MV-4-11 (cell line): ENCODE results near the gene WASF2.
"Not testable (repeated sequence)": the region's sequence is repeated elsewhere in the genome, so short reads cannot be mapped to it uniquely, and the experiment has no call there.

ENCODE experiments used
- DNase-seq: peaks from one replicate; lab custom pipeline; 2025; lab: John Stamatoyannopoulos, UW

Gene WASF2

DNA sequence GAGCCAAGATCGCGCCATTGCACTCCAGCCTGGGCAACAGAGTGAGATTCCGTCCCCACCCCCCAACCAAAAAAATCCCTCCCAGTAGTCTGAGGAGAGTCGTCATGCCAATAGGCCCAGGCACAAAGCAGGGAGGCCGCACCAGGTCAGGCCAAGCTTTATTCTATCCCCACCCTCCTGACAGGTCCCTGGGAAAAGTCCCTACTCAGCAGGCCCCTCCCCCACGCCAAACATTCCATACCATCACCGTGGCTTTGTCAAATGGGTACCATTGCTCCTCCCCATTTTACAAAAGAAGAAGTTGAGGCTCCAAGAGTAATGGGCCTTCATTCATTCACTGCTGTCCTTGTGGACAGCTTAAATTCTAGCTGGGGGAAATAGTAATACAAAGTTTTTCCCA is 92.2 kb downstream of the WASF2 start:
- no peak for DNase-seq

DNA sequence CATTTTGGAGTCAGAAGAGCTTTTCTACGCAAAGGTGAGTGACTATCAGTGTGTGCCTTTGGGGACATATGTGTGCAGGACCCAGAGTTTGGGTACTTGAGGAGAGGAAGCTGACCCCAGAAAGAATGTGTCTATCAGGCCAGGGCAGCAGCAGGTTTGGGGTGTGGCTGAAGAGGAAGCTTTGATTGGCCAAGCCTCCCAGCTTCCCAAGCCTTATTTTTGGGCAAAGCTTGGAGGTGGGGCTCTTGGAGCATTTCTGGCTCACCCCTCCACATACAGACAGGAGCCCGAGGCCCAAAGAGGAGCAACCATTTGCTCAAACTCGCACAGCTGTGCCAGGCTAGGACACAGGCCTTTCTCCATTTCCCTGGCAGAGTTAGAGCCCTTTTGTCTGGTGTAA is 92.9 kb downstream of the WASF2 start:
- no peak for DNase-seq

DNA sequence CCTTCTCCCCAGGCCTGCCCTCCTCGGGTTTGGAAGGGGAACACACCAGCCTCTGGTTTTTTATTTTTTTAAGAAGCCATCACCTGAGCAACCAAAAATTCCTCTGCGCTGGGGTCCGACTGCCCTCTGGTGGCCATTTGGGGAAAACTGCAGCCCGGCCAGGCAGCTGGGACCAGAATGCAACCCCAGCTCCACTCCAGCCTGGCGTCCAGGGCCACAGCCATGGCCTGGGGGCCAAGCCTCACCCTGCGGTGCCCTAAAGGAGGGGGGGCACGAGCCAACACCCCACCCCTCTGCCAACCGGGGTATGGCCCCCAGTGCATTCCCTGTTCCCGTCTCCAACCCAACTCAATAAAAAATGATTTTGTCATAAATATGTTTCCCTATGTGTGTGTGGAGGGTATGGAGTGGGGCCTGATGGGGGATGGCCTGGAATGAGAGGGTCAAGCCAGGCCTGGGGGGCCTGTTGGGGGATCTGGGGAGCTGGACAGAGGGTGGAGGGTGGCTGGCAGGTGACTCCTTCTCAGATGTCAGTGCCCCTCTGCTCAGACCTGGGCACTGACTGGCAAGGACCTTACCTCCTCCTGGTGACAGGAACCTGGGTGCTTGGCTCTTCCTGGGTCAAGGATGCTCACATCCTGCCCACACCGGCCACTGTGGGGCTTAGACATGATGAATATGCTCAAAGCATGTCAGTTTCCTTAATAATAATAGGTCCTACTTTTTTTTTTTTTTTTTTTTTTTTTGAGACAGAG is 94.3 kb downstream of the WASF2 start:
- DNase-seq, result peak; percentile 68

DNA sequence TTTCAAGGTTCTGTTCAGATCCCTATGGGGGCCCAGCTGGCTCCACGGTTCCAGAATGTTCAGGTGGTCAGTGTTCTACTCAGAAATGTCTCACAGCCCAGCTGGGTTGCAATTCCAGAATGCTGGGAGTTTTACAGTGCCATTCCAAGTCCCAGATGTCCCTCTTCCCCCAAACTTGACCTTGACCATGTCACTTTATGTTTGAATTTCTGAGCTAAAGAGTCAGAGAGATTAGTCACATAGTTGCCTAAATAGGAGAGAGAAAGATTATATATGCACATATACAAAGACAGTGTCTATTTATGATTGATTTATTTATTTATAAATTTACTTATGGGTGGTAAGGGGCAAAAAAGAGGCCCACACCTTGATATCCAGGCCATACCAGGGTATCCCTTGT is 95.0 kb downstream of the WASF2 start:
- no peak for DNase-seq

DNA sequence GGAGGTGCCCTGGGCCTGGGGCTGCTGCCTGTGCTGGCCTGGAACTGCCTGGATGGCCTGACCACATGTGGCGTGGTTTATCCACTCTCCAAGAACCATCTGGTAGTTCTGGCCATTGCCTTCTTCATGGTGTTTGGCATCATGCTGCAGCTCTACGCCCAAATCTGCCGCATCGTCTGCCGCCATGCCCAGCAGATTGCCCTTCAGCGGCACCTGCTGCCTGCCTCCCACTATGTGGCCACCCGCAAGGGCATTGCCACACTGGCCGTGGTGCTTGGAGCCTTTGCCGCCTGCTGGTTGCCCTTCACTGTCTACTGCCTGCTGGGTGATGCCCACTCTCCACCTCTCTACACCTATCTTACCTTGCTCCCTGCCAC is 95.7 kb downstream of the WASF2 start:
- no peak for DNase-seq

DNA sequence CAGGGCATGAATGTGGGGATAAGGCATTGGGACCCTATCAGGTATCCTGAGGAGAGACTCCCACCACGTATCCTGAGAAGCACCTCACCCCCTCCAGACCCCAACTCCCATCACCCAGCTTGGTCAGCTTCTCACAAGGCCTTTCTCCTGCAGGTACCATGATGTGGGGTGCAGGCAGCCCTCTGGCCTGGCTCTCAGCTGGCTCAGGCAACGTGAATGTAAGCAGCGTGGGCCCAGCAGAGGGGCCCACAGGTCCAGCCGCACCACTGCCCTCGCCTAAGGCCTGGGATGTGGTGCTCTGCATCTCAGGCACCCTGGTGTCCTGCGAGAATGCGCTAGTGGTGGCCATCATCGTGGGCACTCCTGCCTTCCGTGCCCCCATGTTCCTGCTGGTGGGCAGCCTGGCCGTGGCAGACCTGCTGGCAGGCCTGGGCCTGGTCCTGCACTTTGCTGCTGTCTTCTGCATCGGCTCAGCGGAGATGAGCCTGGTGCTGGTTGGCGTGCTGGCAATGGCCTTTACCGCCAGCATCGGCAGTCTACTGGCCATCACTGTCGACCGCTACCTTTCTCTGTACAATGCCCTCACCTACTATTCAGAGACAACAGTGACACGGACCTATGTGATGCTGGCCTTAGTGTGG is 96.2 kb downstream of the WASF2 start:
- DNase-seq, result no peak

DNA sequence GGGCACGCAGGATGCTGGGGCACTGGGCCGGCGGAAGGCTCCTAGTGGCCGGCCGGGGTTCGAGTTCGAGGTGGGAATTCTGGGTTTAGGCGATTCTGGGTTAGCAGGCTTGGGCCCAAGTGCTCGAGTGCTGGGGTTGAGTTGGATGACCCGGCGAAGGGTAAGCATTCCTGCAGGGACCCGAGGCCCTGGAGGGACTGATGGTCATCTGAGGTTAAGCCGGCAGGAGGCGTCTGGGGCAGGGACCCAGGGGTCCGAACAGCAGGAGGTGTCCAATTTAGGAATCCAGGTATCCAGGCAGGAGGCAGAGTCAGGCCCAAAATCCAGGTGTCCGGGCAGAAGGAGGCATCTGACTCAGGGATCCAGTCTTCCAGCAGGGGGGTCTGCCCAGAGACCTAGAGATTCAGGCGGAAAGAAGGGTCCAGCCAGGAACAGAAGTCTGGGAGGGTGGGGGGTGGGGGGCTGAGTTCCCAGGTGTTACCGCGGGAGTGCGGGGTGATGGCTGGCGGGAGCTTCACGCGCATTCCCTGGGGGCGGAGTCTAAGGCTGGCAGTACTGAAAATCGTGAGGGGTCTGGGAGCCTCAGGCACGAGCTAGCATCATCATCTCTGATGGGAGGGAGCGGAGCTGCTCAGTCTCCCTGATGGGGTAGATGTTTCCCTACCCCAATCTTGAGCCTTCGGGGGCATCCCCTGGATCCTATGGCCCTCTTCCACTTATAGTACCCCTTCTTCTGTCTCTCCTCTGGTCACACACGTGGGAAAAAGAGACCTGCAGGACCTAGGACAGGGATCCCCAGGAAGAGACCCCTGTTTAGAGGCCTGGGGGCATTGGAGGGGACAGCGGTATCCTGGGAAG is 97.0 kb downstream of the WASF2 start:
- no peak for DNase-seq

DNA sequence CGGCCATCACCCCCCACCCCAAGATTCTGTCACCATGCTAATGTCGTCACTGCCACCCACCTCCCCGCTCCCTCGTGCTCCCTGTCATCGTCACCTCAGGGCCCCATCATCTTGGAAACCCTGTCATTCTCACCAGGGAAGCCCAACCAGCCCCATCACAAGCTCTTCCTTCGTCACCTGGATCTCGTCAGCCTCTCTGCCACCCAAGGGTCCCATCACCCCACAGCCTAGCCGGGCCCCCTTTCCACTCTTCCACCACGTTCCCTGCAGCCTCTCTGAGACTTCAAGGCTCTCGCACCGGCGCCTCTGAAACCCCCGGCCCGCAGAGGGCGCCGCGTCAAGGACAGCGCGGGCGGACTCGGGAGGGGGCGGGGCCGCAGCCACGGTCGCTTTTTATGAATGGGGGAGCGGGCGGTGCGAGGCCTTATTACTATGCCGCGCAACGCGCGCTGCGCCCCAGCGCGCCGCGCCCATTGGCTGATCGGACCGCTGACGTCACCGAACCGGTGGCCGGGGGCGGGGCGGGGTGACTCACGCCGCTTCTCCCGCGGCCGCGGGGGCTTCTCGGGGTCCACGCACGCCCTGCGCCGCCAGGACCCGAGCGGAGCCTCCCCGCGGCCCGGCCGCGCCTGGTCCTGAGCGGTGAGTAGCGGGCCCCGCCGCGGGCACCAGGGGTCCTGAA is 97.7 kb downstream of the WASF2 start, which contains the start of gene GPR3:
Gene GPR3 (plus strand): TSS at position 527 of the 682 bp plus-strand sequence. CDS start 1,177 bp downstream, outside the sequence.
- DNase-seq, result peak; percentile 86

DNA sequence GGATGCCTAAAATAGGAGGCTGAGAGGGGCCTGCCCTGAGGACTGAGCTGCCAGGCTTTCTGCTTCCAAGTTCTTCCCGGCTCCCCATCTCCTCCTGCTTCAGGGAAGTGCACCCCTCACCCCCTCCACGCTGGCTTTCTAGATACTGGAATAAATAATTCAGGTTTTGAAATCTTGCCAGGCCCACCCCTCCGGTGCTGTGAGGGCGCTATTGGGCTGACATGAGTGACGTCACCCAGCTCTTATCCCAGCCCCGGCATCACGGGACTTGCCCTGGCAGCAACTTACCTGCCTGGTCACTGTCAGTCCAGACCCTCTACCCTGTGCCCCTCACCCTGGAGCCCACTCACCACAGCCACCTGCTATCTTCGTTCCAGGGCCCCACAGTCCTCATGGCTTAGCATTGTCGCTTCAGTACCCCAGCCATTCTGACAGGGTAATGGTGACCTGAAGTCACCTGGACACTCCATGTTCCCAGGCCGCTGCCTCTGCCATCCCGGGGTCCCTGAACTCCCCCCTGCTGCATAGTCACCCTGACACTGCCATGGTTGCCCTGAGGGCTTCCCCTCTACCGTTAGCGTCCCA is 98.4 kb downstream of the WASF2 start:
- no peak for DNase-seq

DNA sequence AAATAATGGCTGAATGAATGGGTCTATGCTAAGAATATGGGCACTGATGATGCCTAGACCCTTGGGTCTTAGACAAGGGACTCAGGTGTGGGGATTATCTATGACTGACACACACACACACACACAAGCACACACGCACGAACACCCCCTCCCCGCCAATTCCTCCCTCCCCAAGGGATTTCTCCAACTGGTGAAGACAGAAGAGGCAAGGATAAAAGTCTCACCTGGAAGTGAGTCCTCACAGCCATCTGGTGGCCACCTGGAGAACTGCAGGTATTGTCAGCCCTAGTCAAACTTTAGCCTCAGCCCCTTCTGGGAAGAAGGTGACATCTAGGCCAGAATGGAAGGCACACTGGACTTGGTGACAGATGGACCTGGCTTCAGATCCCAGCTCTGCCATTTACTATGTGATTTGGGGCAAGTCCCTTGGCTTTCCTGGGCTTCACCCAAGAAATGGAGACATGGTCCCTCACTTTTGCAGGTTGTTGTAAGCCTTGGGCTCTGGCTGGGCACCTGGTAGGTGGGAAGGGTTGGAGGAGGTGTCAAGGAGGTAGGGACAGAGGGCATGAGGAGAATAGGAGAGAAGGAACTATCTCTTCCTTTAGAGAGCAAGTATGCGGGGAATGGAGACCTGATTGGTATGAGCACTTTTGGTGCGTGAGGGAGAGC is 101.5 kb downstream of the WASF2 start:
- DNase-seq, result no peak

DNA sequence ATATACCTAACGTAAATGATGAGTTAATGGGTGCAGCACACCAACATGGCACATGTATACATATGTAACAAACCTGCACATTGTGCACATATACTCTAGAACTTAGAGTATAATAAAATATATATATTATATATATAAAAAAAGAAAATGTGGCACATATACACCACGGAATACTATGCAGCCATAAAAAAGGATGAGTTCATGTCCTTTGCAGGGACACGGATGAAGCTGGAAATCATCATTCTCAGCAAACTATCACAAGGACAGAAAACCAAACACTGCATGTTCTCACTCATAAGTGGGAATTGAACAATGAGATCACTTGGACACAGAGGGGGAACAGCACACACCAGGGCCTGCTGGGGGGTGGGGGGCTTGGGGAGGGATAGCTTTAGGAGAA is 105.2 kb downstream of the WASF2 start:
- not testable (repeated sequence) for DNase-seq

DNA sequence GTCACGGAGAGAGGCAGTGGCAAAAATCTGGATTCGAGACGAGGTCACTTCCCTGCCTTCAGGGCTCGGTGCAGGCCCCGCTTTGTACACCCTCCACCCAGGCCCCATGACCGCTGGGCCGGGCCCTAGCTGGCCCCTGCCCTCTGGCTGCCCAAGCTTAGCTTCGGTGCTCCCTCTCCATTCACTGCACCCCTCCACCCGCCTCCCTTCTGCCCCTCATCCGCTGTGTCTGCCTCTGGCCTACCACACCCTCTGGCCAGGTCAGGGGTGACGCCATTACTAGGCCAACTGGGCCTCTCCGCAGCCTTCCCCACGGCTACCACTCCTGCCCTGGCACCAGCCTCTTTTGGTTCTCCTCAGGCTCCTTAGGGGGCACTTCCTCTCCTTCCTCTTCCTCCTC is 106.3 kb downstream of the WASF2 start:
- no peak for DNase-seq

DNA sequence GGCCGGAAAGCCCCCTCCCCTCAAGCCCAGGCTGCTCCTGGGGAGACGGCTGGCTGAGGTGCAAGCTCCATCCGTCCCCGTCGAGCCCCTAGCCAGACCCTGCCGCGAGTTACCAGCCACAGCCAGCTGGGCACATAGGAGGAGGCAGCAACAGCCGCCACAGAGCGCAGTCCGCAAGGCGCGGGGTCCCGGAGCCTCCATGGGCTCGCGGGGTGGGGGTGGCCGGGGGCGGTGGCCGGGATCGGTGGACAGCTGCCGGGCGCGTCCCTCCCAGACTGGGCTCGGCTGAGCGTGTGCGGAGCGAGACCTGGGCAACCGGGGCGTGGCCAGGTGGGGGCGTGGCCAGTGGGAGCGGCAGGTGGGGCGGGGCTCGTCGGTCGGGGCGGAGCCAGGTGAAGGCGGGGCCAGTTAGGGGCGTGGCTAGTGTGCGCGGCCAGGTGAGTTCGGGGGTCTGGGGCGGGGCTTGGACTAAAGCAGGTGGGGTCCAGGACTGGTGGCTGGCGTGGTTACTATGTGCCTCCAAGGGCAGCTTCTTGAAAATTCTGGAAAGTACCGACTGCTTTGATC is 106.8 kb downstream of the WASF2 start, which contains the start of gene CD164L2:
Gene CD164L2 (minus strand): TSS at position 295 of the 567 bp plus-strand sequence. CDS start 94 bp downstream, at position 201.
- no peak for DNase-seq

DNA sequence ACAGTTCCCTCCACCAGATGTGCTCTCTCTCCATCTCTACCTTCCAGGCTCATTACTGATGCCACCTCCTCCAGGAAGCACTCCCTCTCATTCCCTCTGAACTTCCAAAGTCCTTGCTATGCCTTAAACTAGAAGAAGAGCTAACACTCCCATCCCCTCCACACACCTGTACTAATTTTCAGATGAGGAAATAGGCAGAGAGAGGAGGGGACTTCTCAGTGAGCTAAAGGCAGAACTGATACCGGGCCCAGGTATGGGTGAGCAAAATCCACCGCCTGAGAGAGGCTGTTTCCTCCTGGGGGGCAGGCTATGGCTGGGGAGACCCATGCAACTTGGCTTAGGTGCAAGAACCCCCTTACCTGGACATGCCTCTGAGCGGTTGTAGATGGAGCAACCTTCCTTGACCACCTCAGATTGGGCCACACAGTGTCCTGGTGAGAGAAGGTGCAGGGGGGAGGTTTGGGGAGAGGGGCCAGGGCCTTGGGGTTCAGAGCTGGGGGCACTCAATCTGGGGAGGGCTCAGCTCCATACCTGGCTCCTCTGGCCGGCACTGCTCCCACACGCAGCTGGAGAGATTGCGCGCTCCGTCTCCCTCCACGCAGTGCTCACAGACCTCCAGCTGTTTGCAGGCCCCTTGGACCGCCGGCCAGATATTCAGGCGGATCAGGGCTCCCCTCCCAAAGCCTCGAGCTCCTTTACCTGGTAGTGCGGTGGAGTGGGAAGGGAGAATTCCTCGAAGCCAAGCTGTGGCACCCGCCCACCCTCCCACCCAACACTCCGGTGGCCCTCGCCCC is 107.8 kb downstream of the WASF2 start:
- DNase-seq, result no peak

DNA sequence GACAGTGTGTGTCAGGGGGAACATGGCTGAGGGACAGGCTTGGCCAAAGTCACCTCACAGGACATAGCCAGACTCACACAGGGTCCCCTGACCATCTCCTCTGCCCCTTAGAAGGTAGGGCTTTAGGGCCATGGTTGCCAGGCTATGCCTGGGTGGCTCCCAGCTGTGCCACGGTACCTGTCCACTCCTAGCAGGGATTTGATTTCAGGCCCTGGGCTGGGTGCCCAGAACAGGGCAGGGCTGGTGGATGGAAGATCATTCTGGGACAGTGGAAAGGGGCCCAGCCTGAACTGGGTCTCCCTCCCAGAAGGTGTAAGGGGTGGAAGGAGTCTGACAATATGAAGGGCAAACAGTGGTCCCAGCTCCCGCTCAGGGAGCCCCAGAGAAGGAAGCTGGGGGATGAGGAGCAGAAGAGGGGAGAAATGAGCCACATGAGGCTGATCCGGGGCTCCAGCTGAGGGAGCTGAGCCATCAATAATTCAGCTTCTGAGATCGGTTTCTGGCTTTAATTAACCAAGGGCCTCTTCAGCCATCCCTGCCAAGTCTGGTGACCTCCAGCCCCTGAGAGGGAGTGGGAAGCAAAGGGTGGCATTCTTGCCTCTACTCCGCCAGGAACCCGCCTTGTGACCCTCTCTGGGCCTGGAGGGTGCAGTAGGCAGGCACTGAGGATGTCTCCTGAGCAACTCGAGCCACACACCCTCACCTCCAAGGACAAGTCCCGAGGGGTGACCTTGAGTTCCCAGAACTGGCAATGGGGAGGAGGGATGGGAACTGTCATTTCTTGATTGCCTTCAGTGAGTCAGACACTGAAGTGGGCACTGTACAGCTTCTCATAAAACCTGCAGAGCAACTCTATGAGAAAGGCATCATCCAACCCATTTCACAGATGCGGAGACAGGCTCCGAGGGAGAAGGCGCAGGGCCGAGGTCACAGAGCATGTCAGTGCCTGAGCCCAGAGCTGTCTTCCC is 108.9 kb downstream of the WASF2 start:
- DNase-seq, result no peak

DNA sequence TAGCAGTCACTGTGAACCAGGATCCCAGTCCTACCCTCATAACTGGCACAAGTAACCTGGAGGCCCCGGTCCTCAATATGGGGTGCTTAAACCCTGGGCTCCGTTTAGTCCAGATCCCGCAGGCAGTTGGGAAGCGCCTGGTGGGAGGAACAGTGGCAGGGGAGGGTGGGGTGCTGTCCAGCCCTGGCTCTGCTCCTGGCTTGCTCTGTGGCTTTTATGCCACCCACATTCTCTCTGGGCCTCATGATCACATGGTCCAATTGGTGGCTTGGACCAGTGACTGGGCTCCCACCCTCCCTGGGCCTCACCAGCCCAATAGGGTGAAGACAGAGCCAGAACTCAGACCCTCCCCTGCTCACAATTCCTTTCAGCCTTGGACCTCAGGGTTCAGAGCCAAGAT is 109.7 kb downstream of the WASF2 start:
- DNase-seq, result no peak

DNA sequence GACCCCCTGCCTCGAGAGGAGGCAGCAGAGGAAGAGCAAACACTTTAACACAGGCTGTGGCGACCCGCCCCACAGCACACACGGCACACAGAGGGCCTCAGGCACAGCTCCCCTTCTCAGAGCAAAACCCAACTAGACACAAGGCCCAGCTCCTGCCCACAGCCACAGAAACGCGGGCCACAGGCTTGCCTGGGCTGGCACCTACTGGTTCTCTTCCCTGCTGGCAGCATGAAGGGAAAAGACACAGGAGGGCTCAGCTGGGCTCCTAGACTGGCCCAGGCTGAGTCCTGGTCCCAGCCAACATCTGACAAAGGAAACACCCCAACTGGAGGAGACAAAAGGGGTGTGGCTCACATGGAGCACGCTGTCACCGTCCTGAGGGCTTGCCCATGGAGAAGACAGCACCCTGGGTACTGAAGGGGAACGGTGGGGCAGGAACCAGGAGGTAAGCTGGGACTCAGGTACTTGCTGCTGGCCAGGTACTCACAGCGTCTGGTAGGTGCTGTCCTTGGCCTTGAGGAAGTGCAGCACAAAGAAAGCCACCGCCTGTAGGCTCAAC is 110.3 kb downstream of the WASF2 start:
- DNase-seq, result no peak

DNA sequence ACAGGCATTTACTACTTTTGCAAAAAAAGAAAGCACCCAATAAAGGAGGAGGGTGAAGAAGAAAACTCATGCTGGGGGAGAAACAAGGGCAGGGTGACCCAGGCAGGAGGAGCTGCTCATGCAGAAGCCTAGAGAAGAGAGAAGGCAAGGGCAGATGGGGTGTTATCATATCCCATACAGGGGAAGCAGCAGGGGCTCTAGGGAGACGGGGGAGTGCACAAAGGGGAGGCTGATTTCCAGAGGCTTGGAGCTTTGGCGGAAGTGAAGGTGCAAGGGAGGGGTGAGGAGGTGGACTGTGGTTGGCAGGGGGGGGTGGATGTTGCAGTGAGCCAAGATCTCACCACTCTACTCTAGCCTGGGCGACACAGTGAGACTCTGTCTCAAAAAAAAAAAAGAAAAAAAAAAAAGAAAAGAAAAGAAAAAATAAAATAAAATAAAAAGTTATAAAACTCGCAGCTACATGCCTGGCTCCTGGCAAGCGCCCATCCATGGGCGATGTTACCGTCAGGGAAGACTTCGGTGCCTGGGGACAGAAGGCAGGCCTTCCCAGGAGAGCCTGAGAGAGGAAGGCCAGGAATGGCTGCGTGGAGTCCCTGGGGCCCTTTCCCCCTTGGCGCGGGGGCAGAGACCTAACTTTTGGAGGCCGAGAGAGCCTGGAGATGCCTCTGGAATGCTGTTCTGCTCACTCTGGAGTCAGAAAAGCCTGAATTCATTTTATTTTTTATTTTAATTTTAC is 112.0 kb downstream of the WASF2 start:
- no peak for DNase-seq
